AG20443 (cell line): ENCODE data around the gene TMEM106C.

Experiments
- DNase-seq: peaks from one replicate; pipeline ENCODE4 v3.0.0; 2012; ENCODE audit warnings: low spot score, mixed read lengths

Gene TMEM106C

GRCh38 chr12:48016373-48017020 is 53.1 kb downstream of the TMEM106C start:
- DNase-seq = no peak

GRCh38 chr12:48017496-48017895 is 54.1 kb downstream of the TMEM106C start:
- DNase-seq = no peak

- DNase-seq = no peak
Measured at GRCh38 chr12:48017921-48018617, 54.7 kb downstream of the TMEM106C start.
